Lung microvascular endothelial cell (primary cell): ENCODE data around the gene TBCK. TPM values are rescaled to one million over a fixed set of nuclear protein-coding genes. Genes with fewer than 3 reads are reported as not detected.

ENCODE experiments used
- DNase-seq, 2 donors: peaks; one replicate each; pipeline versions ENCODE4 v3.0.0 to v3.0.0-alpha.2; 2010; ENCODE audit warnings: low read depth in 2 of 2
- total RNA-seq: library from RNA; depleted of rRNA; stranded (reverse); fragments of >200 nt; gene quantifications from 2 replicates; pipeline ENCODE4 v1.2.1, GENCODE V29; 2014

The TBCK gene
- total RNA-seq, 1 donor from 2014 or later, result 25.4 TPM

DNA sequence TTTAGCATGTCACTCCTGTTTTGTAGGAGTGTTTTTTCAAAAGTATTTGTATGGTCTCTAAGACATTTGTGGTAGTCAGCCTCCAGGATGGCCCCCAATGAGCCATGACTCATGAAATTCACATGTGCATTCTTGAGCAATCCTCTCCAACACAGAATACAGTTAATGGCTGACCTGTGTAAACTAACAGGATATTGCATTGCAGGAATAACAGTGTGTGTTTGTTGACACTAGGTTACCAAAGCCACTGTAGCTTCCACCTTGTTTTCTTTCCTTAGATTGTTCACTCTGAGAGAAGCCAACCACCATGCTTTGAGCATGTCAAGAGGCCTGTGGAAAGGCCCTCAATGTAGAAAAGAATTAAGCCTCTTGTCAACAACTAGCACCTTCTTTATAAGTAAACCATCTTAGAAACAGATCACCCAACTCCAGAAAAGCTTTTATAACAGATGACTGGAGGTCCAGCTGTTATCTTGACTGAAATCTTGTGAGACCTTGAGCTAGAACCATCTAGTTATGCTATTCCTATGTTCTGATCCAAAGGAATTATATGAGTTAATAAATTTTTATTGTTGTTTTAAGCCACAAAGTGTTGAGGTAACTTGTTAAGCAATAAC, 28.5 kb downstream of the TBCK start:
- peak; percentile 84 to 91 for DNase-seq

DNA sequence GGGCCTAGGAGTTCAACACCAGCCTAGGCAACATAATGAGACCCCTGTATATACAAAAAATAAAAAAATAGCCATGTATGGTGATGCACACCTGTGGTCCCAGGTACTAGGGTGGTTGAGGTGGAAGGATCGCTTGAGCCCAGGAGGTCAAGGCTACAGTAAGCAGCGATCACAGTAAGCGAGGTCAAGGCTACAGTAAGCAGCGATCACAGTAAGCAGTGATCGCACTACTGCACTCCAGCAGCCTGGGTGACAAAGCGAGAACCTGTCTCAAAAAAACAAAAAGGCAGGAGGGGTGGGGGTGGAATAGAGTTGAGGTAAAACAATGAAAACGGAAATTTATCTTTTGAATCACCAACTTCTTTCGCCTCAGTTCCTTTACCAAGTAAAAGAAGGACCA, 29.4 kb downstream of the TBCK start:
- no peak for DNase-seq

GRCh38 chr4:106284227-106284626, 31.8 kb downstream of the TBCK start:
- no peak for DNase-seq

DNA sequence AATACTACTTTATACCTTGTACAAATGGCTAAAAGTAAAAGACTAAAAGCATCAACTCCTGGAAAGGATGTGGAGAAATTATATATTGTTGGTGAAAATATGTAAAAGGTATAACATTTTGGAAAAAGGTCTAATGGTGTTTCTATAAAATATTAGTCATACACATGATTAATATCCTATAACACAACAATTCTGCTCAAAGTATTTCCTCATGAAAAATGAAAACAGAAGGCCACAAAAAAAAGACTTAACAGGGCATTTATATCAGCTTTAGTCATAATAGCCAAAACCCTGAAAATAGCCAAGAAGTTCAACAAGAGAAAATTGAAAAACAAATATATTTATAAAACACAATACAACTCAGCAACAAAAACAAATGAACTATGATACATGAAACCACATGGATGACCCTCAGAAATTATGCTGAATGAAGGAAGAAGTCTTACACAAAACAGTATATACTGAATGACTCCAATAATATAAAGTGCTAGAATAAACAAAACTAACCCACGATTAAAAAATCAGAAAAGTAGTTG, 38.8 kb downstream of the TBCK start:
- peak in 1 of 2 donors; percentile 67 for DNase-seq

- peak; percentile 69 to 78 for DNase-seq
Measured at GRCh38 chr4:106273831-106274230, 42.2 kb downstream of the TBCK start.

DNA sequence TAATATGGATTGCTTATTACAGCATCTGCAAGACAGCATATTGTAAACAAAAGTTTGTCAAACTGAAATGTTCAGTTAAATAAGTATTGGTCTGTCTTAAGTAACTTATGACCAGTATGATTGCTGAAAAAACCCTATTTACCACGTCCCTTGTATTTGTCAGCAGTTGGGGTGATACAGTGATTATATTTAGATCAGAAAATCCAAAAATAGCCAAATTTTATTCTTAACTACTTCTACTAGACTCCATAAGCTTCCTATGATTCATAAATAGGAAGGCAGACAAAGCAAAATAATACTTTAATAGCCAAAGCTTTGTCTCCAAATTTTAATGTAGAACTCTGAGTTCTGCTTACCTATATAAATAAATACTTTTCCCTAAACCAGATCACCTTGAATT, 45.3 kb downstream of the TBCK start:
- peak in 1 of 2 donors; percentile 20 for DNase-seq

GRCh38 chr4:106269711-106270110, 46.3 kb downstream of the TBCK start:
- no peak for DNase-seq

GRCh38 chr4:106268786-106269185, 47.2 kb downstream of the TBCK start:
- DNase-seq, result no peak

GRCh38 chr4:106266201-106266600, 49.8 kb downstream of the TBCK start:
- DNase-seq, result peak; percentile 71 to 72

- peak in 1 of 2 donors; percentile 5 for DNase-seq
Measured at GRCh38 chr4:106264331-106264728, 51.7 kb downstream of the TBCK start.

DNA sequence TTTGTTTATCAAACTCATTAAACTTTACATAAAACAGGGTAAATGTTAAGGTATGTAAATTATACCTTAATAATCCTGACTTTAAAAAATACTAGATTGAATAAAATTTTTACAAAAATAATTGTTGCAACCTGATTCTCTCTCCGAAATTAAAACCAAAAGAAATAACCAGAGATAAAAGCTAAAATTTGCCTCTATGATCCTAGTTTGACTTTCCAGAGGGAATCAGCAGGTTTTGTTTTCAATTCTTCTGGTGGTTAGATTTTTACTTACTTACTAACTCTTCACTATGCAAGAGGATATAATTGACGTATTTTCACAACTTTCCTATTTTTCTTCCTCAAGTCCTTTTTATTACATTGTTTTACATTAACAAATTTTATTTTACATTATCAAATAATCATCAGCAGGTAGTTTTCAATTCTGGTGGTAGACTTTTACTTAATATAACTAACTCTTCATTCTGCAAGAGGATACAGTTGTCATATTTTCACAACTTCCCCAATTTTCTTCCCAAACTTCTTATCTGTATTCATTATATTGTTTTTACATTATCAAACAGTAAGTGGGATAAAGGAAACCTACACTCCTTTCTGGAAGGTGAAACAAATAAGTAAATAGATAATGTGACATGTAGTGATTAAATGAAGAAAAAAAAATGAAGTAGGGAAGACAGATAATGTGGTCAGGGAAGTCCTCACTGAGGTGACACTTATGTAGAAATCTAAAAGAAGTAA, 52.2 kb downstream of the TBCK start:
- no peak for DNase-seq

GRCh38 chr4:106261980-106262379, 54.0 kb downstream of the TBCK start:
- DNase-seq, result no peak

- no peak for DNase-seq
Measured at GRCh38 chr4:106258145-106259045, 57.6 kb downstream of the TBCK start.

- no peak for DNase-seq
Measured at GRCh38 chr4:106256190-106256589, 59.8 kb downstream of the TBCK start.

DNA sequence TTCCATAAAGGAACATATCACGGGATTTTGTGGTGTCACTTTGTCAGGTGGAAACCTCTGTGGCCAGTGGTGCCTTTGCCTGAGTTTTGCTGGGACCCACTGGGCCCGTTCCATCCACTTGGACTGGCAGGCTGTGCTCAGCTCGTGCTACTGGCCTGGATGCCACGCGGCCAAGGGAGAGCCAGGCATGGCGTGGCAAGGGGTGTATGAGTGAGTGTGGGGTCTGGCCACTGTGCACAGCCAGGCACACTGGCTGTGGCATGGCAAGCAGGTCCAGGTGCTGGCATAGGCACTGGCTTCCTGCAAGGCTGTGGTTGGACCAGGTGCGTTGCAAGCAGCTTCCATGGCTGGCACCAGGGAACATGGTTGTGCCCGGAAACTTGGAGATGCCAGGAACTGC, 60.8 kb downstream of the TBCK start:
- no peak for DNase-seq

GRCh38 chr4:106253364-106254129, 62.5 kb downstream of the TBCK start:
- no peak for DNase-seq

DNA sequence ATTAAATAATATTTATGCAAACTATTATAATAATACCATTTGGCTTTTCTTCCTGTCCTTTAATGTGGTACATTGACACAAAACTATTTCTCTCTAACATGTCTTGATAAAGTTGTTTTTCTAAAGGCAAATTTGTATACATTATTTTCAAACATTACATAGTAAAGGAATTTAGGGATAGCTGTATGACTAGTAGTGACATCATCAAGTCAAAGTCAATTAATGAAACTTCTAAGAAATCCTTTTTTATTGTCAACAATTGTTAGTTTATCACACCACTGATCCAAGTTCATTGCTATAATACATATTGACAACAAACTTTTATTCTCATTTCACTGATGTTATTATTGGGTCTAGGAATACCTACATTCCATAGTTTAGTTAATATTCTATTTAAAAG, 68.4 kb downstream of the TBCK start:
- DNase-seq, result no peak

GRCh38 chr4:106246441-106246840, 69.6 kb downstream of the TBCK start:
- no peak for DNase-seq

DNA sequence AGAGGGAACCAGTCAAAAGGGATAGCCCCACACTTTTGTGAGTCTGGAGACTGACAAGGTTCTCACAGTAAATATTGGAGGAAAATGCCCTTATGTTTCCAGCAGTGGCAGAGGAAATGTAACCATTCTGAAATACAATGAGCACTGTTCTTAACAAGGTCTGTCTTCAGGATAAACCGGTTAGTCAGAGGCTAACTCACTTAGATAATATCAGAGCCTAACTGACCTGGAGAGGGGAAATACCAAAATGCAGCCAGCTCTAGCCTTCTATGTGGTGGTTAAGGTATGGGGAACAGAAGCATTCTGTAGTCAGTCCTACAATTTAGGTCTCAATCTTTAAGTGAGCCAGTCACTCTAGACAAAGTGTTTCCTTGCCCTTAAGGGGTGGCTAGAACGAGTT, 70.8 kb downstream of the TBCK start:
- peak in 1 of 2 donors; percentile 18 for DNase-seq

DNA sequence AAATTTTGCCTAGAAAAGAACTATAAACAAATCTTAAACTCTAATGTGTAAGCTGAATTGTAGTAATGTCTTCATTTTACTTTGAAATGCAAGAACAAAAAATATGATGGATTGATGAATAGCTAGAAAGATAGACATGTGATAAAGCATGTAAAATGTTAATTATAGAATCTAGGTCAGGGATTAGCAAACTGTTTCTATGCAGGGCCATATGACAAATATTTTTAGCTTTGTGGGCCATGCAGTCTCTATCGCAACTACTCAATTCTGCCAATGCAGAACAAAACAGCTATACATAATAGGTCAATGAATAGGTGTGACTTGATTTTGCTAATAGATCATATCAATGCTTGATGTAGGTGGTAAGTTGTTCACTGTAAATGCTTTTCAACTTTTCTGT, 75.3 kb downstream of the TBCK start:
- DNase-seq, result no peak

DNA sequence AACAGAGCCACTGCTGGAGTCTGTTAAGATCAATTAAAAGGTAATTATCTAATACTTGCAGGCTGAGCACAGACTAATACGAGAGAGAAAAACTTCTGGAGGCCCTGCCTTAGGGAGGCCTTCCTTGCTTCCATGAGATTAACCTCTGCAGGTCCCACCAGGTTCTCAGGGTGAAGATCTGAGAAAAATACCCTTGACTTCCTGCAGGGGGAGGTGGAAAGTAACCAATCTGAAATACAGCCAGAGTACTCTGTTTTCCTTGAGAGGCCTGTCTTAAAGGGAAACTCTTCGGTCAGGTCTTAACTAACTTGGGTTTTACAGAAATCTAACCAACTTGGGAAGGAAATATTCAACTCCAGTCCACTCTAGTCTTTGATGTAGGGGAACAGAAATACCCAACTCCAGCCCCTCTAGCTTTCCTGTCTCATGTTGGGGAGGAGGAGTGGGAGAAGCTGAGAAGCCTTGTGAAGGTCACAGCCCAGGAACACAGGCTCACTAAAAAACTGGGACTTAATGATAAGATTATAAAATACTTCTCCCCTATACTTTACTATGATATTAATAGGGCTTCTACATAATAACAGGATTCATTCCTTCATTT, 77.1 kb downstream of the TBCK start:
- peak; percentile 13 to 50 for DNase-seq
